ENCODE data around the gene ANKLE2.
"Not testable (repeated sequence)": the region's sequence is repeated elsewhere in the genome, so short reads cannot be mapped to it uniquely, and the experiment has no call there.

The ANKLE2 gene

GRCh38 chr12:132761032-132761920 lies at the start of gene ANKLE2:
ANKLE2 (minus strand) TSS chr12:132761832; CDS start chr12:132761798, 34 bp downstream.
- in situ Hi-C loops (cut with MboI; ENCODE audit: low pct_unique_long_range_greater_than_20kb, low sequenced_read_pairs): no loop called here
- peak; percentile 79 for DNase-seq

- in situ Hi-C loops (cut with MboI; ENCODE audit: low pct_unique_long_range_greater_than_20kb, low sequenced_read_pairs): not testable (repeated sequence)
- peak; percentile 38 for DNase-seq
These were observed 47.8 kb upstream of the ANKLE2 start for GRCh38 chr12:132809391-132809790.

DNA sequence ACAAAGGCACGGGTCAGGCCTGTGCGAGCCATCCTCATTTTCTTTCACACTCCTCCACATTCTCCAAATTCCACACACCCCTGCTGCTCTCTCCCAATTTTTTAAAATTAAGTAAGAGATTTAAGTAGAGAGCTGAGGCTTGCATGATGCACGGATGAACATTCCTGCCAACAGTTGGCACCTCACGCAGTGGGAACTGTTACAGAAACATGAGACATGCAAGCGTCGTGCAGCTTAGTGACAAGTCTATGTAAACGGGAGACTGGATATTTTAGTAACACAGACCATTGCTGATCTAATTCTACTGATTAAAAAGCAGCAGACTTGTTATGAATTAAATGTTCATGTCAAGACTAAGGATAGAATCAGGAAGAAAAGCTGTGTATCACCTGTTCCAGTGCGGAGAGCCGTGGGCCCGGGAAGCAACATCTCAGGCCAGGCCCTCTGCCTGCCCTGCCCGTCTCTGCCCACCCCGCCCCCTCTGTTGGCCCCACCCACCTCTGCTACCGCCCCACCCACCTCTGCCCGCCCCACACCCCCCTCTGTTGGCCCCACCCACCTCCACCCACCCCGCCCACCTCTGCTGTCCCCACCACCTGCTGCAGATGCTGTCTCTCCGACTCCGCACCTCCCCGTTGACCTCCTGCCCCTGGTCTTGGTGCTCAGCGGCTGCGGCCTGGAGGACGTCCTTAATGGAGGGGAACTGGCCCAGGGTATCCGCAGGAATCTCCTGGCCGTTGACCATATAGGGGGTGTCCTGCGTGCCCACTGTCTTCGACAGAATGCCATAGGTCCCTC lies 45.9 kb upstream of the ANKLE2 start:
- in situ Hi-C loops (cut with MboI; ENCODE audit: low pct_unique_long_range_greater_than_20kb, low sequenced_read_pairs): no loop called here
- no peak for DNase-seq

DNA sequence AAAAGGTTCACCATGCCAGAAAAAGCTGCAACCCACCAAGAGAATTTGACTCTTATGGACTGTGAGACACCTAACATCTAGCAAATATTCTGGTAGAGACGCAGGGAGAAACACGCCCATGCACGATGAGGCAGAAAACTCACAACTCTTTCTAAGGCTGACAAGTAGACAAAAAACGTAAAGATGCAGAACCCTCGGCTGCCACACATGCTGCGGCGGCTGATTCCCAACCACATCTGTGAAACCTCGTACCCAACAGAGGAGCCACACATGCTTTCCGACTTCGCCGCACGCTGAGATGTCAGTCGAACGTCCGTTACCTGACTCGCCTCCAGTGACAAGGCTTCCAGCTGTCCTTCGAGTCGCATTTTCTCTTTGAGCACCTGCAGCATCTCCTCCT lies 45.2 kb upstream of the ANKLE2 start:
- in situ Hi-C loops (cut with MboI; ENCODE audit: low pct_unique_long_range_greater_than_20kb, low sequenced_read_pairs): no loop called here

GRCh38 chr12:132804426-132804861 lies 42.8 kb upstream of the ANKLE2 start:
- DNase-seq: no peak
- in situ Hi-C loops (cut with MboI; ENCODE audit: low pct_unique_long_range_greater_than_20kb, low sequenced_read_pairs): no loop called here

More for the DNA sequence above, 45.2 kb upstream of the ANKLE2 start:
- no peak for DNase-seq

DNA sequence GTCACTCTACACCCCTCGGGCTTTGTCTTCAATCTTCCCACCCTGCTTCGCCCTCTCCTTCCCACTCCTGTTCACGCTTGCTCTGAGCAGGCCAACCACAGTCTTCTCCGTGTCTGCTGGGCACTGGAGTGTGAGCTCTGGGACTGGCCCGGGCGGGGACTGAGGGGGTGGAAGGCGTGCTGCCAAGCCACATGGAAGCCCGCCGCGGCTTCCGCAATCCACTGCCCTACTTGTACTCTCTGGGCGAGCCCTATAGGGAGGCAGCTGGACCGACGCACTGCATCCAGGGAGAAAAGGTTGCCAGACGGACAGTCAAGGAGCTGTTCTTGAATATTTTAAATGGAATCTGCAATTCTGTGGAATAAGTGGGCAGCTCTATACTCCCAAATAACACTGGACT lies 42.3 kb upstream of the ANKLE2 start:
- DNase-seq: no peak
- in situ Hi-C loops (cut with MboI; ENCODE audit: low pct_unique_long_range_greater_than_20kb, low sequenced_read_pairs): no loop called here

GRCh38 chr12:132803125-132803524 lies 41.5 kb upstream of the ANKLE2 start:
- DNase-seq: no peak
- in situ Hi-C loops (cut with MboI; ENCODE audit: low pct_unique_long_range_greater_than_20kb, low sequenced_read_pairs): no loop called here

DNA sequence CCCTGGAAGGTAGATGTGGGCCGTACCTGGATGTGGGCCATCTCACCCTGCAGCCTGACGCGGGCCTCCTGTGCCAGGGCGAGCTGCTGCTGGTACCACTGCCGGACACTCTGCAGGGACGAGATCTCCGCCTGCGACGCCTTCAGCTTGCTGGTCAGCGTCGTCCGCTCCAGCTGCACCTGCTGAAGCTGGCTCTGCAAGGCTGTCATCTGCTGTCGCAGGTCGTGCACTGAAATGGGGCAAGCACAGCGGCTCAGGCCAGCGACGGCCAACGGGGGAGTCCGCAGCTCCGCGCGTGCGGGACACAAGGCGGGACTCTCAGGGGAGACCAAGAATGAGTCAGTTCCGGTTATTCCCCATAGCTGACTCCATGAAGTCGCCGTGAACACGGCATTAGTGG lies 40.1 kb upstream of the ANKLE2 start:
- in situ Hi-C loops (cut with MboI; ENCODE audit: low pct_unique_long_range_greater_than_20kb, low sequenced_read_pairs): no loop called here
- DNase-seq: no peak

- in situ Hi-C loops (cut with MboI; ENCODE audit: low pct_unique_long_range_greater_than_20kb, low sequenced_read_pairs): no loop called here
- no peak for DNase-seq
These were observed 37.2 kb upstream of the ANKLE2 start for GRCh38 chr12:132798836-132799235.

- in situ Hi-C loops (cut with MboI; ENCODE audit: low pct_unique_long_range_greater_than_20kb, low sequenced_read_pairs): no loop called here
- DNase-seq: no peak
These were observed 36.4 kb upstream of the ANKLE2 start for GRCh38 chr12:132797820-132798570.

DNA sequence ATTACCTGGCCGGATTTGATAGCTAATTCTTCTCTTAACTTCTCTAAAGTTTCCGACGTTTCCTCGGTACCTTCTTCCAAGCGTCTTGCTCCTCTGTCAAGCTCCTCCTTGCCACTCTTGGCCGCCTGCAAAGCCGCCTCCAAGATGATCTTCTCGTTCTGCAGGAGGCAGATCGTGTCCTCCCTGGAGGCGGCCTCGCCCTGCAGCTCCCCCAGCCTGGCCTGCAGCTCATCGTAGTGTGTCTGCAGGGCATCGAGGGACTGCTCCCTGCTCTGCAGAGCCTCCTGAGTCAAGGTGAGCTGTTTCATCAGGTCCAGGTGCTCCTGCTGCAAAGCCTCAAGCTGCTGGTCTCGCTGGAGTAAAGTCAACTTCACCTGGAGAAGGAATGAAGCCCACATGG lies 34.2 kb upstream of the ANKLE2 start:
- DNase-seq: no peak
- in situ Hi-C loops (cut with MboI; ENCODE audit: low pct_unique_long_range_greater_than_20kb, low sequenced_read_pairs): no loop called here

DNA sequence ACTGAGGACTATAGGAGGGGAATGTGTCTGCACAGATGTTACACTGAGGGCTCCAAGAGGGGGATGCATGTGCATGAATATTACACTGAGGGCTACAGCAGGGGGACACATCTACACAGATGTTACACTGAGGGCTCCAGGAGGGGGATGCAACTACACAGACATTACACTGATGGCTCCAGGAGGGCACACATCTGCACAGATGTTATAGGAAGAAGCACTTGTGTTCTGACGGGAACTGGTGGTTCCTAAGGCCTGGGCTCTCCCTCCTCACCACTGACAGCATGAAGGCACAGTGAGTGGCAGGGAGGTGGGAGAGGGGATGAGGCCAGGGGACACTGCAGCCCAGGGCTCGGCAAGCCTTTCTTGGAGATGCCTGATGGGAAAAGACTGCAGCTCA lies 30.3 kb upstream of the ANKLE2 start:
- in situ Hi-C loops (cut with MboI; ENCODE audit: low pct_unique_long_range_greater_than_20kb, low sequenced_read_pairs); DNase-seq: not testable (repeated sequence)

DNA sequence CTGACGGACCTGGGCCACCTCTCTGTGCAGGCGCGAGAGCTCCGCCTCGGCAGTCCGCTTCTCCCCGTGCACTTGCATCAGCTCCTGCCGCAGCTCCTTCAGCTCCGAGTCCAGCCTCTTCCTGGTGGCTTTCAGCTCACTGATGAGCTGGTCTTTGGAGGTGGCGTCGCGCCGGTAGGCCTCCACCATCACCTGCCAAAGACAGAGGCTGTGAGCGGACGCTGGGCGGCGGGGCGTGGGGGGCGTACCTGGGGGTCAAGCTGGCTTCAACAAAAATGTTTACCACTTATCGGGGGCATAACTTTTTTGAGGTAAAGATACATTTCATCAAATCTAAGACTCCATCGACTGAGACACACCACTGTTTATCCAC lies 27.5 kb upstream of the ANKLE2 start:
- no peak for DNase-seq
- in situ Hi-C loops (cut with MboI; ENCODE audit: low pct_unique_long_range_greater_than_20kb, low sequenced_read_pairs): no loop called here

DNA sequence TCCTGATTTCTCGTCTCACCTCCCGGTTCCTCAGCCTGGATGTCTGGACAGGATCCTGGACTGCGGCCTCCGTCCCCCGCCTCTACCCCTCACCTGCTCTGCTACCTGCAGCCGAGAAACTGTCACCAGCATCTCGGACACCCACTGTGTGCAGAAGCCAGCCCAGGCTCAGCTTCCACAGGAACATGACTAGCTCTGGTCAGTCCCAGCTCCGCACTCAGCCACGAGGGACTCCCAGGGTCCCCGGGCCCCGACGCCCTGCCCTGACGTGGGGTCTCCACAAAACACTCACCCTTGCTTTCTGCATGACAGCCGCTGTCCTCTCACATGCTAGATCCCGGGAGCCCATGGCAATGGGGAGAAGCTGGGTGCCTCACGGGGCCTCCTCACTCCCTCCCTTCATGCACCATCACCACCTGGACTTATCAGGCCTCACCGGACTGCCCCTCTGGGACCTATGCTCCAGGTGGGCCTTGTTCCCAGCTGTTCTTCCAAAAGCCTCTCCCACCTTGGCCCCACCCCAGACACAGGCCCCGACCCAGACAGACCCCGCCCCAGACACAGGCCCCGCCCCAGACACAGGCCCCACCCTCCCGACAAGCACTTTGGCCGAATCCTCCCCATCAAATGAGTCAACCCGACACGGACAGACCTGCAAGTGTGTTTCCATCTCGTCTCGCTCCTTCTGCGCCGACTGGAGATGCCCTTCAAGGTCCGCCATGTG lies 26.9 kb upstream of the ANKLE2 start:
- in situ Hi-C loops (cut with MboI; ENCODE audit: low pct_unique_long_range_greater_than_20kb, low sequenced_read_pairs): no loop called here
- DNase-seq: no peak

DNA sequence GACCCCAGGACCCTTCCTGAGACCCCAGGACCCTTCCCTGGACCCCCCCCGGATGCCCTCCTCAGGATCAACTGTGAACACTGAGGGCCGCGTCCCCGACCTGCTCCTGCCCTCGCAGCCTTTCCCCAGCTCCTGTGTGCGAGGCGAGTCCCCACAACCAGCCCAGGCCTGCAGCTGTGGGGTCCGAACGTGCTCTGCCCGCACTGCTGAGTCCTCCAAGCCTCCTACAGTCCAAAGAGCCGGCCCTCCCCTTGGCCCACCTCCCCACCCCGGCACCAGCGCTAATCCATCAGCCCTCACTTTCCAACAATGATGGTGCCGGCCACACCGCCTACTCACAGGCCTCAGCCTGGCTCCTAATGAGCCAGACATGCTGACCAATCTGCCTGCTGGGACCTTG lies 26.2 kb upstream of the ANKLE2 start:
- in situ Hi-C loops (cut with MboI; ENCODE audit: low pct_unique_long_range_greater_than_20kb, low sequenced_read_pairs): no loop called here
- no peak for DNase-seq

DNA sequence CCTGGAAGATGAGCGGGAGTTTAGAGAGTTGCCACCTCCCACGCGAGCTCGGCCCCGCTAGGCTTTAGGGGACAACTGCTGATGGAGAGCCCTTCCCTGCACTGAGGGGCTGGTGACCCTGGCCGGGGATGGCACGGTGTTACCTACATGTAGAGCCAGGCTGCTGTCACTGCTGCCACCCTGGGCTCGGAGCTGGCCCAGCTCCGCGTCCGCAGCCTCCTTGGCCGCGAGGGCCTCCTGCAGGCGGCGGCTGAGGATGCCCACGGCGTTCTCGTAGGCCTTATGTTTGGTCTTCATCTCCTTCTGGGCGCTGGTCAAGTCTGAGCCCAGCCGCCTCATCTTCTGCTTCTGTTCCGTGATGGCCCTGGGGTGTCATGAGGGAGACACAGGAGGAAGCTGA lies 24.6 kb upstream of the ANKLE2 start:
- no peak for DNase-seq
- in situ Hi-C loops (cut with MboI; ENCODE audit: low pct_unique_long_range_greater_than_20kb, low sequenced_read_pairs): no loop called here

- in situ Hi-C loops (cut with MboI; ENCODE audit: low pct_unique_long_range_greater_than_20kb, low sequenced_read_pairs): no loop called here
- no peak for DNase-seq
These were observed 22.9 kb upstream of the ANKLE2 start for GRCh38 chr12:132784580-132784979.

DNA sequence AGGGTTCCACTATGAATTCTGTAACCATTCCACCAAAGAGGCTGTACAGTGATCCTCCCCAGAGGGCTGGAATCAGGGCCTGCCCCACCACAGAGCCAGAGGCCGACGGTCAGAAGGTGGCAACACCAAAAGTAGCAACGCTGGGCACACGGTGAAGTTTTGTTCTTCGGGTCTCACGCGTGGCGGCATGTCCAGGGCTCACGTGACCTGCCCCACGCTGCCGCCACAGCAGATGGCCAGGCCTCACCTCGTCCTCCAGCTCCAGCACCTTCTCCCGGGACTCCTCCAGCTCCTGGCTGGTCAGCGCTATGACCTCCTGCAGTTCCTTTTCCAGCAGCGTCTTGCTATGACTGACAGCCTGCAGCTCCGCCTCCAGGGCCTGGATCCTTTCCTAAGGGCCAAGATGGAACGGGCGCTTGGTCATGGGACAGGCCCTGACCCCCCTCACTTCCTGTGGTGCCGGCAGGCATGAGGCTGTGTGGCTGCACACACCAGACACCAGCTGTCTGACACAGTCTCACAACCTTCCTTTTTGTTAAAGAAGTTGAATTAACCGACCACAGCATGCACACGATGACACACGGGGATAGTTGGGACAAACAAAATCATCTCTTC lies 22.4 kb upstream of the ANKLE2 start:
- in situ Hi-C loops (cut with MboI; ENCODE audit: low pct_unique_long_range_greater_than_20kb, low sequenced_read_pairs): no loop called here
- DNase-seq: no peak

DNA sequence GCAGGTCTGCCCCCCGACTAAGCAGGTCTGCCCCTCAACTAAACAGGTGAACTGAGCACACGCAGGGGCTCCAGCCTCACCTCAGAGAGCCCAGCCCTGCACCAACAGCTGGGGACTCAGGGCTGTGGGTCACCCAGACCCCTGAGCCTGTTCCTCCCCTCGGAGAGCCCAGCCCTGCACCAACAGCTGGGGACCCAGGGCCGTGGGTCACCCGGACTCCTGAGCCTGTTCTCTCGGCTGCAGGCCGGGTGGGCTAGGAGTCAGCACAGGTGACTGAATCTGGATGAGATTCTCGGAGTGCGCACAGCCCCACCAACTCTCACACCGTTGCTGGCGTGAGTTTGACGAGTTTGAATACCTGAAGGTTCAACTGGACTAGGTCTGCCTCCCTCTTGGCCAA lies 20.3 kb upstream of the ANKLE2 start:
- in situ Hi-C loops (cut with MboI; ENCODE audit: low pct_unique_long_range_greater_than_20kb, low sequenced_read_pairs): no loop called here
- no peak for DNase-seq

All from KBM-7 (cell line).